ENCODE data around the gene RELN.

The RELN gene

GRCh38 chr7:103795107-103795506, 194.4 kb downstream of the RELN start:
- Histone ChIP-seq H3K36me3 (ENCODE audit: insufficient read depth, low read length) (no peaks in the 10 kb centered on the region), H3K4me1 (ENCODE audit: insufficient read depth, low read length, severe bottlenecking) (no peaks in the 10 kb centered on the region), H3K4me2 (ENCODE audit: low read length) (no peak overlapping the region), H3K9me2 (ENCODE audit: low read depth, low read length) (no peaks in the 10 kb centered on the region; the same call in 1 of the 2 replicates), H3K27ac (ENCODE audit: low read depth, low read length, poor library complexity, severe bottlenecking) (no peak overlapping the region), H3K79me2 (ENCODE audit: insufficient read depth, low read length) (no peaks in the 10 kb centered on the region), H3F3A (ENCODE audit: insufficient read depth, low read length) (no peaks in the 10 kb centered on the region), H3K9me3 (ENCODE audit: low read length) (no peaks in the 10 kb centered on the region), H3K27me3 (ENCODE audit: insufficient read depth, low read length) (no peaks in the 10 kb centered on the region), H2AFZ (ENCODE audit: low read length) (no peak overlapping the region), H4K20me1 (ENCODE audit: insufficient read depth, low read length) (no peaks in the 10 kb centered on the region), H3K4me3 (ENCODE audit: low read depth, low read length, poor library complexity, severe bottlenecking) (no peak overlapping the region), H3K9ac (ENCODE audit: low read length) (no peak overlapping the region)
- TF ChIP-seq CTCF (IDR thresholded peaks at IDR 0.05; ENCODE audit: low read length) (no peak), EZH2 (IDR thresholded peaks at IDR 0.05; ENCODE audit: borderline replicate concordance, low read length) (no peak)

GRCh38 chr7:103794424-103794823, 195.0 kb downstream of the RELN start:
- Histone ChIP-seq H3K36me3 (ENCODE audit: insufficient read depth, low read length) (no peaks in the 10 kb centered on the region), H3K9ac (ENCODE audit: low read length) (no peak overlapping the region), H3K27ac (ENCODE audit: low read depth, low read length, poor library complexity, severe bottlenecking) (no peak overlapping the region), H3K4me2 (ENCODE audit: low read length) (no peak overlapping the region), H3K9me2 (ENCODE audit: low read depth, low read length) (no peaks in the 10 kb centered on the region; the same call in 1 of the 2 replicates), H3F3A (ENCODE audit: insufficient read depth, low read length) (no peaks in the 10 kb centered on the region), H3K4me3 (ENCODE audit: low read depth, low read length, poor library complexity, severe bottlenecking) (no peak overlapping the region), H2AFZ (ENCODE audit: low read length) (no peak overlapping the region), H3K27me3 (ENCODE audit: insufficient read depth, low read length) (no peaks in the 10 kb centered on the region), H3K9me3 (ENCODE audit: low read length) (no peaks in the 10 kb centered on the region), H3K79me2 (ENCODE audit: insufficient read depth, low read length) (no peaks in the 10 kb centered on the region), H3K4me1 (ENCODE audit: insufficient read depth, low read length, severe bottlenecking) (no peaks in the 10 kb centered on the region), H4K20me1 (ENCODE audit: insufficient read depth, low read length) (no peaks in the 10 kb centered on the region)
- no peak for TF ChIP-seq CTCF (IDR thresholded peaks at IDR 0.05; ENCODE audit: low read length)
- no peak for TF ChIP-seq EZH2 (IDR thresholded peaks at IDR 0.05; ENCODE audit: borderline replicate concordance, low read length)

DNA sequence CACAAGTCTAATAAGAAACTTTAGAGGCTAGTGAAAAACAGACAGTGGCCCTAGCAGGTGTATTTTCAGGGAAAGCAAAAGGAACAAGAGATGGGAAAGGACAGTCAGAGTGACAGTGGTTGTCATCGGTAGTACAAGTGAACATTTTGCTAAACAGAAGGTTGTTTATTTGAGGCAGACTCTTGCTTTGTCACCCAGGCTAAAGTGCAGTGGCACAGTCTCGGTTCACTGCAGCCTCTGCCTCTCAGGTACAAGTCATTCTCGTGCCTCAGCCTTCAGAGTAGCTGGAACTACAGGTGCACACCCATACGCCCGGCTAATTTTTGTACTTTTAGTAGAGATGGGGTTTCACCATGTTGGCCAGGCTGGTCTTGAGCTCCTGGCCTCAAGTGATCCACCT, 195.8 kb downstream of the RELN start:
- no peaks in the 10 kb centered on the region for H3K9me3 ChIP-seq (ENCODE audit: low read length)
- no peak overlapping the region for H3K9ac ChIP-seq (ENCODE audit: low read length)
- H4K20me1 ChIP-seq (ENCODE audit: insufficient read depth, low read length) = no peaks in the 10 kb centered on the region
- H3K36me3 ChIP-seq (ENCODE audit: insufficient read depth, low read length) = no peaks in the 10 kb centered on the region
- no peaks in the 10 kb centered on the region for H3F3A ChIP-seq (ENCODE audit: insufficient read depth, low read length)
- H2AFZ ChIP-seq (ENCODE audit: low read length) = no peak overlapping the region
- no peaks in the 10 kb centered on the region; the same call in 1 of the 2 replicates for H3K9me2 ChIP-seq (ENCODE audit: low read depth, low read length)
- H3K4me1 ChIP-seq (ENCODE audit: insufficient read depth, low read length, severe bottlenecking) = no peaks in the 10 kb centered on the region
- no peaks in the 10 kb centered on the region for H3K27me3 ChIP-seq (ENCODE audit: insufficient read depth, low read length)
- H3K27ac ChIP-seq (ENCODE audit: low read depth, low read length, poor library complexity, severe bottlenecking) = no peak overlapping the region
- H3K4me2 ChIP-seq (ENCODE audit: low read length) = no peak overlapping the region
- H3K4me3 ChIP-seq (ENCODE audit: low read depth, low read length, poor library complexity, severe bottlenecking) = no peak overlapping the region
- no peaks in the 10 kb centered on the region for H3K79me2 ChIP-seq (ENCODE audit: insufficient read depth, low read length)
- TF ChIP-seq CTCF (IDR thresholded peaks at IDR 0.05; ENCODE audit: low read length) = no peak
- no peak for TF ChIP-seq EZH2 (IDR thresholded peaks at IDR 0.05; ENCODE audit: borderline replicate concordance, low read length)

Measured in OCI-LY1 (cell line).